Mesenchymal stem cell (in vitro differentiated cells and primary cell): ENCODE results near the gene MNX1.

Experiments
- DNase-seq: peaks from one replicate; pipeline ENCODE4 v3.0.0-alpha.2; 2013
- H2AFZ ChIP-seq: one replicate; pipeline ENCODE4 v1.6.1; 2013; ENCODE audit warnings: low read depth, mild to moderate bottlenecking, control low read depth, inconsistent platforms, low read length, moderate library complexity
- H2AK5ac ChIP-seq: 2 replicates; pipeline ENCODE4 v1.6.1; 2013; ENCODE audit warnings: low read length, moderate library complexity, mild to moderate bottlenecking, inconsistent platforms; ENCODE audit not compliant: severe bottlenecking
- H2BK120ac ChIP-seq: one replicate; pipeline ENCODE4 v1.6.1; 2013; ENCODE audit warnings: low read depth, mild to moderate bottlenecking, inconsistent platforms, low read length, moderate library complexity
- H2BK12ac ChIP-seq, 2 experiments: one replicate each; pipeline ENCODE4 v1.6.1; 2013; ENCODE audit warnings: inconsistent platforms in 2 of 2, low read length in 2 of 2, mild to moderate bottlenecking in 2 of 2, moderate library complexity in 2 of 2, control low read depth in 1 of 2
- H2BK15ac ChIP-seq: one replicate; pipeline ENCODE4 v1.6.1; 2013; ENCODE audit warnings: mild to moderate bottlenecking, low read depth, inconsistent platforms; ENCODE audit not compliant: poor library complexity, severe bottlenecking
- H2BK5ac ChIP-seq: 2 replicates; pipeline ENCODE4 v1.6.1; 2013; ENCODE audit warnings: low read depth, mild to moderate bottlenecking, low read length, control low read depth, inconsistent platforms; ENCODE audit not compliant: poor library complexity, severe bottlenecking
- H3K14ac ChIP-seq, 2 experiments: one replicate each; pipeline ENCODE4 v1.6.1; 2013; ENCODE audit warnings: inconsistent platforms in 2 of 2, low read length in 2 of 2, control low read depth in 1 of 2, mild to moderate bottlenecking in 1 of 2, moderate library complexity in 1 of 2
- H3K18ac ChIP-seq, 2 experiments: one replicate each; pipeline ENCODE4 v1.6.1; 2013; ENCODE audit warnings: inconsistent platforms in 2 of 2, low read length in 2 of 2, control low read depth in 1 of 2, low read depth in 1 of 2, mild to moderate bottlenecking in 1 of 2
- H3K23ac ChIP-seq, 2 experiments: one replicate each; pipeline ENCODE4 v1.6.1; 2013; ENCODE audit warnings: inconsistent platforms in 2 of 2, low read length in 2 of 2, mild to moderate bottlenecking in 2 of 2, moderate library complexity in 2 of 2, control low read depth in 1 of 2
- H3K27ac ChIP-seq: 2 replicates; pipeline ENCODE4 v1.5.1; 2013; ENCODE audit warnings: mild to moderate bottlenecking, moderate library complexity, low read length, control low read depth, inconsistent platforms; ENCODE audit not compliant: poor library complexity, severe bottlenecking
- H3K27me3 ChIP-seq, 2 experiments: 2 replicates each; pipeline versions ENCODE4 v1.6.1 to v1.7.0; 2013; ENCODE audit warnings: low read length in 2 of 2, mild to moderate bottlenecking in 2 of 2, moderate library complexity in 2 of 2, control low read depth in 1 of 2, inconsistent platforms in 1 of 2; ENCODE audit not compliant: control insufficient read depth in 1 of 2, insufficient read depth in 1 of 2
- H3K36me3 ChIP-seq, 2 experiments: 2 replicates each; pipeline versions ENCODE4 v1.6.1 to v1.7.0; 2013; ENCODE audit warnings: low read length in 2 of 2, control low read depth in 1 of 2, inconsistent platforms in 1 of 2, low read depth in 1 of 2, mild to moderate bottlenecking in 1 of 2; ENCODE audit not compliant: insufficient read depth in 2 of 2, control insufficient read depth in 1 of 2
- H3K4ac ChIP-seq, 2 experiments: one replicate each; pipeline ENCODE4 v1.6.1; 2013; ENCODE audit warnings: inconsistent platforms in 2 of 2, low read length in 2 of 2, mild to moderate bottlenecking in 2 of 2, moderate library complexity in 2 of 2, control low read depth in 1 of 2, low read depth in 1 of 2
- H3K4me1 ChIP-seq: 2 replicates; pipeline ENCODE4 v1.6.1; 2013; ENCODE audit warnings: low read depth, low read length, control low read depth; ENCODE audit not compliant: control insufficient read depth, insufficient read depth
- H3K4me2 ChIP-seq: 2 replicates; pipeline ENCODE4 v1.6.1; 2013; ENCODE audit warnings: low read length, mild to moderate bottlenecking, inconsistent platforms; ENCODE audit not compliant: poor library complexity, severe bottlenecking
- H3K4me3 ChIP-seq, 2 experiments: 2 replicates each; pipeline versions ENCODE4 v1.5.1 to v1.7.0; 2013; ENCODE audit warnings: low read length in 2 of 2, mild to moderate bottlenecking in 2 of 2, control low read depth in 1 of 2, low read depth in 1 of 2; ENCODE audit not compliant: insufficient read depth in 1 of 2
- H3K79me1 ChIP-seq: replicated peaks from 2 replicates; pipeline ENCODE4 v1.6.1; 2013; ENCODE audit warnings: mild to moderate bottlenecking, control low read depth, low read length, inconsistent platforms; ENCODE audit not compliant: poor library complexity, severe bottlenecking
- H3K9ac ChIP-seq: 2 replicates; pipeline ENCODE4 v1.7.0; 2013; ENCODE audit warnings: mild to moderate bottlenecking, low read length, moderate library complexity
- H3K9me3 ChIP-seq: 2 replicates; pipeline ENCODE4 v1.7.0; 2013; ENCODE audit warnings: mild to moderate bottlenecking, low read length; ENCODE audit not compliant: control insufficient read depth
- H4K8ac ChIP-seq: one replicate; pipeline ENCODE4 v1.6.1; 2013; ENCODE audit warnings: inconsistent platforms, mild to moderate bottlenecking, low read length, moderate library complexity
- H4K91ac ChIP-seq: one replicate; pipeline ENCODE4 v1.6.1; 2013; ENCODE audit warnings: mild to moderate bottlenecking, low read length, inconsistent platforms
- WGBS: methylation state at CpG from one replicate; pipeline ENCODE4 v1.1.7; 2013; ENCODE audit warnings: mixed read lengths; 5-methylcytosine and 5-hydroxymethylcytosine counted together

Gene MNX1

GRCh38 chr7:157018997-157019608, 8.6 kb upstream of the MNX1 start:
- Histone ChIP-seq H2AK5ac (no peak overlapping the region), H3K4me2 (no peak overlapping the region), H2AFZ (no peak overlapping the region), H2BK15ac (no peak overlapping the region), H3K9me3 (no peaks in the 10 kb centered on the region), H3K23ac (no peak overlapping the region), H3K4ac (no peak overlapping the region), H3K36me3 (peaks cover 0 to 4% of the 10 kb centered on the region in 2 experiments), H2BK5ac (no peak overlapping the region), H4K91ac (no peak overlapping the region), H3K27ac (no peak overlapping the region), H3K4me1 (peaks cover 27% of the 10 kb centered on the region), H2BK12ac (no peak overlapping the region), H4K8ac (no peak overlapping the region), H3K4me3 (no peak overlapping the region), H2BK120ac (no peak overlapping the region), H3K9ac (no peak overlapping the region), H3K79me1 (no peaks in the 10 kb centered on the region), H3K27me3 (peaks cover 92 to 99% of the 10 kb centered on the region in 2 experiments), H3K18ac (no peak overlapping the region), H3K14ac (no peak overlapping the region)
- 1% methylated on average over 50 of the region's 50 CpGs for WGBS
- DNase-seq: no peak

GRCh38 chr7:157018328-157018996, 8.0 kb upstream of the MNX1 start:
- H4K8ac ChIP-seq: no peak overlapping the region
- no peak overlapping the region for H3K4ac ChIP-seq
- H2BK15ac ChIP-seq: no peak overlapping the region
- no peaks in the 10 kb centered on the region for H3K9me3 ChIP-seq
- peaks cover 27% of the 10 kb centered on the region for H3K4me1 ChIP-seq
- H3K23ac ChIP-seq: no peak overlapping the region
- no peak overlapping the region for H3K4me2 ChIP-seq
- peaks cover 0 to 4% of the 10 kb centered on the region in 2 experiments for H3K36me3 ChIP-seq
- no peak overlapping the region for H3K9ac ChIP-seq
- H3K18ac ChIP-seq: no peak overlapping the region
- WGBS: 7% methylated on average over 41 of the region's 49 CpGs
- no peak overlapping the region for H2BK12ac ChIP-seq
- H2AFZ ChIP-seq: no peak overlapping the region
- H3K14ac ChIP-seq: no peak overlapping the region
- no peak overlapping the region for H2AK5ac ChIP-seq
- no peaks in the 10 kb centered on the region for H3K79me1 ChIP-seq
- peaks cover 96 to 99% of the 10 kb centered on the region in 2 experiments for H3K27me3 ChIP-seq
- no peak overlapping the region for H2BK5ac ChIP-seq
- no peak overlapping the region for H3K27ac ChIP-seq
- no peak overlapping the region for H3K4me3 ChIP-seq
- DNase-seq: no peak
- no peak overlapping the region for H2BK120ac ChIP-seq
- H4K91ac ChIP-seq: no peak overlapping the region

GRCh38 chr7:157017603-157018327, 7.3 kb upstream of the MNX1 start:
- no peak overlapping the region for H2BK15ac ChIP-seq
- H2BK12ac ChIP-seq: no peak overlapping the region
- no peak overlapping the region for H2BK120ac ChIP-seq
- no peak overlapping the region for H3K4ac ChIP-seq
- H3K23ac ChIP-seq: no peak overlapping the region
- H2AK5ac ChIP-seq: no peak overlapping the region
- H3K27me3 ChIP-seq: peaks cover 96 to 99% of the 10 kb centered on the region in 2 experiments
- H4K91ac ChIP-seq: no peak overlapping the region
- WGBS: 1% methylated on average over 48 of the region's 48 CpGs
- H3K79me1 ChIP-seq: no peaks in the 10 kb centered on the region
- peaks cover 0 to 4% of the 10 kb centered on the region in 2 experiments for H3K36me3 ChIP-seq
- DNase-seq: no peak
- no peak overlapping the region for H3K27ac ChIP-seq
- H2AFZ ChIP-seq: no peak overlapping the region
- H4K8ac ChIP-seq: no peak overlapping the region
- no peak overlapping the region for H3K4me3 ChIP-seq
- H3K14ac ChIP-seq: no peak overlapping the region
- no peak overlapping the region for H3K18ac ChIP-seq
- no peak overlapping the region for H3K4me2 ChIP-seq
- no peak overlapping the region for H2BK5ac ChIP-seq
- peaks cover 27% of the 10 kb centered on the region for H3K4me1 ChIP-seq
- H3K9ac ChIP-seq: no peak overlapping the region
- no peaks in the 10 kb centered on the region for H3K9me3 ChIP-seq

GRCh38 chr7:157017149-157017548, 6.7 kb upstream of the MNX1 start:
- Histone ChIP-seq H2AK5ac (no peak overlapping the region), H3K23ac (no peak overlapping the region), H2BK15ac (no peak overlapping the region), H3K27me3 (peaks cover 96 to 99% of the 10 kb centered on the region in 2 experiments), H3K4me1 (peaks cover 27% of the 10 kb centered on the region), H3K9me3 (no peaks in the 10 kb centered on the region), H3K4ac (no peak overlapping the region), H2BK5ac (no peak overlapping the region), H3K4me2 (no peak overlapping the region), H3K36me3 (peaks cover 0 to 4% of the 10 kb centered on the region in 2 experiments), H3K27ac (no peak overlapping the region), H3K79me1 (no peaks in the 10 kb centered on the region), H3K18ac (no peak overlapping the region), H3K4me3 (no peak overlapping the region), H3K14ac (no peak overlapping the region), H2AFZ (no peak overlapping the region), H4K8ac (no peak overlapping the region), H4K91ac (no peak overlapping the region), H2BK120ac (no peak overlapping the region), H2BK12ac (no peak overlapping the region), H3K9ac (no peak overlapping the region)
- 6% methylated on average over 8 of the region's 11 CpGs for WGBS
- no peak for DNase-seq
